HG03439 (cell line): ENCODE measurements around the gene RPS6KA6.
"Not testable (repeated sequence)": the region's sequence is repeated elsewhere in the genome, so short reads cannot be mapped to it uniquely, and the experiment has no call there.

Source experiments
- ATAC-seq: cut with Tn5 transposase; IDR thresholded peaks from one replicate; pipeline ENCODE4 v1.9.1; 2021; ENCODE audit warnings: mild to moderate bottlenecking, moderate library complexity; ENCODE audit not compliant: unreplicated experiment

RPS6KA6 gene

DNA sequence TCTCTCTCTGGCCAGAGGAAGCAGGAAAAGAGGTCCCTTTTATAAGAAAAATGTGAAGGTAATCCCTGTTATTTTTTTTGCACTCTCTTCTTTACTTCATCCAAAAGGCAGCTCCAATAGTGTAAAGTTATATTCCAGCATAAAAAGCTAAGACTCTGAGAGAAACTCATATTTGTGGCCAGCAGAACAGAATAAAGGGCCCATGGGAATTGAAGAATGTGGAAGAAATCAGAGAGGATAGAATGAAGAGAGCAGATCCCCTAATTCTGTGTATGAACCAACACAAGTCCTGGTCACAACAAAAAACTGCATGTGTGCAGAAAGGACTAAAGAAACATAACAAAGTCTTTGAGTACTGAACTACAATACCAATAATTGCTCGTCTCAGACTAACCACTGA lies 22.3 kb downstream of the RPS6KA6 start:
- no peak for ATAC-seq

DNA sequence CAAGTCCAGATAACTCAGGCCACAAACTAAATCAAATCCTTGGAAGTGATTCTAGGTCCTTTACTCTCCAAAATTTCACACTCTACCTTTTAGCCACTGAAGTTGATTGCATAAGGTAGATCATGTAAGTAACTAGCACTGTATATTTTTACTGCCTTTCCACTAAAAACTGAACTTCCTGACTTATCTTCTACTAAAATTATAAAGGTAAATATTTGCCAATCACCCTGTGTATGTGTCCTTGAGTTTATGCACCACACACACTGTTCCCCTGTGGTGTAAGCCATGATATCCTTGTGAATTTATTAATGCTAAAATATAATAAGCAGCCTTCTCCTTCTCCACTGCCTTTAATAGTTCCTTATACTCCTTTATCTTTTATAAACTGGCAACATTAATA lies 25.6 kb downstream of the RPS6KA6 start:
- no peak for ATAC-seq

DNA sequence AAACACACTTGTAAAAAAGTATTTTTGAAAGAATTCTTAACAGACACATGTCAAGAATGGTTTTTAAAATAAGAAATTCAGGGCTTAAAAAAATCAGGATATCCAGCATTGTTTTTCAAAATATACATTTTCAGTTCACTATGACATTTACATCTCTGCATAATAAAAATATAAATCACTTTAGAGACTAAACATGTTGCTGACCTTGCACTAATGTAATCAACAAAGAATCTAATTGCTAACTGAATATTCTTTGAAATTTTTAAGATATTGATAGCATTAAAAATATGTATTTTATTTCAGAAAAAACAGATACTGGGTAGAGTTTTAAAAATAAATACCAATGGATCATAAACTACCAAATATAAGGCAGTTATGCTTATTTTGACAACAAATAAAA lies 26.4 kb downstream of the RPS6KA6 start:
- ATAC-seq: no peak

- ATAC-seq: no peak
Observed at GRCh38 chrX:84160736-84161135, 27.3 kb downstream of the RPS6KA6 start.

DNA sequence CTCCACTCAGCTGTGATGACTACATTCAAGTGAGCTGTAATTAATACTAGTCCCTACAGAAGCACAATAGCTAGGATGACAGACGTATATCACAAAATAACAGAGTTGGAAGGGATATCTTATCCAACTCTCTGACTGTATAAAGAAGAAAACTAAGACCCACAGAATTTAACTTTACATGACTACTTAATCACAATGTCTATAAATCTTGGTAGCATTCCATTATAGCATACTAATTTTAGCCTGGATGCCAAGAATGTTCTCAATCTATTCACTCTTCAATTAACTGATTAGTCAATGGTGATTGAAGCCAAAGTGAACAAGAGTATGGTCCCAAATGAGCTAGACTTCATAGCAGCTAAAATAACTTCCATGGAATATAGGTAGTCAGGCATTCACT lies 31.2 kb downstream of the RPS6KA6 start:
- ATAC-seq: no peak

- no peak for ATAC-seq
Observed at GRCh38 chrX:84155938-84156337, 32.1 kb downstream of the RPS6KA6 start.

DNA sequence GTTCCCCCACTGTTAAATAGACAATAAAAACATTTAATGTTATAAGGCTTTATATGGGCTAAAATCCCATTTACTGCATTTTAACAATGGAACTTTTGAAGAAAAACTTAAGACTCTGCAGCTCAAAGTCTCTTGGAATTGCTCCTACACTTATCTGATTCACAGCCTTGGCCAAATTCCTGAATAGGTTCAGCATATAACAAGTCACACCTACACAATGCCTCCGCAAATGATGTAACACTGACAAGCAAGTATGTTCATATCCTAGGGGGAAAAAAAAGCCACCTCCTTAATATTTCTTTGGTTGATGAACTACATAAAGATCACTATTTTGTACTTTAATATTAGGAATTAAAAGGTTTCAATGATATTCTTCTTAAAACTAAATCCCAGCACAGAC lies 34.5 kb downstream of the RPS6KA6 start:
- ATAC-seq: no peak

- ATAC-seq: no peak
Observed at GRCh38 chrX:84144991-84145390, 43.0 kb downstream of the RPS6KA6 start.

GRCh38 chrX:84144281-84144680 lies 43.7 kb downstream of the RPS6KA6 start:
- no peak for ATAC-seq

- no peak for ATAC-seq
Observed at GRCh38 chrX:84133023-84133422, 55.0 kb downstream of the RPS6KA6 start.

DNA sequence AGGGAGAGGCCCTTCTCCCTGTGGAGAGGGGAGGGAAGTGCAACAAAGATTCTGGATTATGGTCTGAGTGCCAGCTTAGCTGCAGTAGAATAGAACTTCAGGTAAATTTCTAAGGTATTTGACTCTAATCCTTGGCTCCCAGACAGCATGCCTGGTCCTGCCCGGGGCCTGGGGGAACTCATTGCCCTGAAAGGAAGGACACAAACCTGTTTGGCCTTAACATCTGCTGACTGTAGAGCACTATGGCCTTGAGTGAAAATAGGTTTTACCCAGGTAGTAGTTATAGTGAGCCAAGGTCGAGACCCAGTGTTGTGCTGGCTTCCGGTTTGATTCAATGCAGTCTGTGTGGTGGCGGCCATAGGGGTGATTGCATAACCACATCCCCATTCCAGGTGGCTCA lies 64.4 kb downstream of the RPS6KA6 start:
- no peak for ATAC-seq

DNA sequence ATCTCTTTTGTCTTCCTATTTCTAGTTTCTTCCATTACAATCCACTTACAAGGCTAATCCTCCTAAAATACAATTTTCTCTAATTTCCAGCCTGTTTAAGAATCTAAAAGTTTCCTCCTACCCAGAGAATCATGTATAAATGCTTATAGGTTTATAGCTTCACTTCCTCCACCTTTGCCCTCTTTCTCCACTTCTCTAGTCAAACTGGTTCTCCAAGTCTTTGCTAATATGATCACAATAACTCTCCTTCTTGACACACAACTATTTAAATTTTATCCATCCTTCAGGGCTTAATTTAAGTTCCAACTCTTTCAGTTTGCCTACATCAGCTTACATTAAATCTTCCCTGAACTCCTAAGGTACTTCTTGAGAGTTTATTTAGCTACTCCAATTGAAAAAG lies 69.2 kb downstream of the RPS6KA6 start:
- ATAC-seq: no peak

GRCh38 chrX:84118315-84118714 lies 69.7 kb downstream of the RPS6KA6 start:
- ATAC-seq: no peak

- ATAC-seq: no peak
Observed at GRCh38 chrX:84108584-84108983, 79.4 kb downstream of the RPS6KA6 start.

GRCh38 chrX:84099120-84099519 lies 88.9 kb downstream of the RPS6KA6 start:
- ATAC-seq: no peak

GRCh38 chrX:84079479-84080197 lies 108.4 kb downstream of the RPS6KA6 start:
- ATAC-seq: not testable (repeated sequence)

DNA sequence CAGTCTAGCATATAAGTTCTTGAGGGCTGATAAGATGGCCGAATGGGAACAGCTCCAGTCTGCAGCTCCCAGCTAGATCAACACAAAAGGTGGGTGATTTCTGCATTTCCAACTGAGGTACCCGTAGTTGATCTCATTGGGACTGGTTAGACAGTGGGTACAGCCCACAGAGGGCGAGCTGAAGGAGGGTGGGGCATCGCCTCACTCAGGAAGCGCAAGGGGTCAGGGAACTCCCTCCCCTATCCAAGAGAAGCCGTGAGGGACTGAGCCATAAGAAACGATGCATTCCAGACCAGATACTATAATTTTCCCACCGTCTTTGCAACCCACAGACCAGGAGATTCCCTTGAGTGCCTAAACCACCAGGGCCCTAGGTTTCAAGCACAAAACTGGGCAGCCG lies 109.0 kb downstream of the RPS6KA6 start:
- no peak for ATAC-seq

- no peak for ATAC-seq
Observed at GRCh38 chrX:84064814-84065213, 123.2 kb downstream of the RPS6KA6 start.

GRCh38 chrX:84064164-84064563 lies 123.8 kb downstream of the RPS6KA6 start:
- ATAC-seq: no peak

GRCh38 chrX:84047339-84047738 lies 140.7 kb downstream of the RPS6KA6 start:
- ATAC-seq: no peak

DNA sequence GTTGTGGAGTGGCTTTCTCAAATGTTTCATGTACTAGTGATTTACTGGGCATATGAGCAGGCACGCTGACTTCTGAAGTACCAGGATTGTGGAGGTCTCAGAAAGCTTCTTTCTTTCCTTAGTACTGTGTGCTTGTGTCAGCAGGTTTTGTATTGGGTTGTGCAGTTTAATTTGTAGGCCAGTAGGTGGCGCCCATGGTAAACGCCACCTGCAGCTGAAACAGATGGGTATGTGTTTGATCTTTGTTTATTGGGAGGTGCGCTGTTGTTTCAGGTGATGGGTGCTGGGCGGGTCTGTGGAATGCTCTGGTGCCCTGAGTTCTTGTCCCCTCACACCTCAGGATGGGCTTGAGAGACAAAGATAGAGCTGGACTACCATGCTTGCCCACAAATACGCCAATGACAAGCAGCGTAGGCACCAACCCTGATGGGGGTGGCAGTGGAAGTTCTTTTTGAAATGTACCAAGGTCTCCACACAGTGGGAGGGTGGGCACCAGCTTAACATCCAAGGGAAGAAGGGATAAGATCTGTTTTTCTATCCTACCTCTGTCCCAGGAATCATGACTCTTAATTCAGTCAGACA lies 141.5 kb downstream of the RPS6KA6 start:
- peak; percentile 82 for ATAC-seq

DNA sequence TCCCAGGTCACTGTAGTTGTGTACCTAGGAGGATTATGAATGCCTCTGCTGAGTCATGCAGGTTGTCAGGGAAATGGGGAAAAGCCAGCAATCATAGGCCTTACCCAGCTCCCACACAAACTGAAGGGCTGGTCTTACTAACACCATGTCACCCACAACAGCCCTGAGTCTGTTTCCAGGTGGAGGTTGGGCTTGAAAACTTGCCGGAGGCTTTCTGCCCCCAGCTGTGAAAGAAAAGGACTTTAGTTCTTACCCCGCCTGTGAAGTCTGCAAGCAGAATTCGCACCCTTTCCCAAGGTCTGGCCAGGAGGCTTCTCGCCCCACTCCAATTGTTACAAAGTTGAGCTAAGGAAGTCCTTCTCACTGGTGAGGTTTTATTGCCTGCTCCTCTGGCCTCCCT lies 143.9 kb downstream of the RPS6KA6 start:
- ATAC-seq: no peak
